ENCODE results near the gene APH1A. TPM values are rescaled to one million over a fixed set of nuclear protein-coding genes. Genes with fewer than 3 reads are reported as not detected.
A peak's percentile ranks its signal among the peaks of the same experiment; 100 is the strongest.

APH1A gene
- total and polyA plus RNA-seq, 2 of the 13 experiments (the other 11 are each of a cell fraction or from before 2014, with no cell fraction given), result 114 to 130 TPM

DNA sequence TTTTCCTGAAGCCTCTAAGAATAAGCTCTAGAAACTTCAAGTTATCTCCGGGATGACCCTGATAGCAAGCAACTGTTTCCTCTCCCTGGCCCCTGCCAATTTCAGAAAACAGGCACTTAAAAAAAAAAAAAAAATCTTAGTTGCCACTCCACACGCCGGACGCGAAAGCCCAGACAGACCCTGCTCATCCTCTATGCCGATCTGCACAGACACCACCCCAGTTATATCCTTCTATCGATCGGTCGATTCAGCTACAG is 34.6 kb downstream of the APH1A start:
- BruUV-seq (replicated peaks), result no TSS peak
- FAIRE-seq (no peak), DNase-seq (ENCODE audit: low spot score) (no peak), ATAC-seq (no peak)
- Histone ChIP-seq H3K4me3 (replicated peaks in 1 of 3; ENCODE audit: insufficient read depth in 1 of 3, low read depth in 2 of 3, low read length in 3 of 3) (peak overlapping the region; percentile 83 to 93 (median 84)), H3K9ac (ENCODE audit: insufficient read depth, low read depth, low read length) (peak overlapping the region; percentile 90), H3K4me1 (ENCODE audit: insufficient read depth, low read length) (peaks cover 23% of the 10 kb centered on the region), H3K27me3 (ENCODE audit: control insufficient read depth in 1 of 2, insufficient read depth in 2 of 2, low read length in 2 of 2) (no peaks in the 10 kb centered on the region; a peak in 2 of 5 replicates), H3K9me3 (ENCODE audit: low read length) (no peaks in the 10 kb centered on the region), H3K79me2 (ENCODE audit: insufficient read depth, low read length) (peaks cover 47% of the 10 kb centered on the region), H2AFZ (ENCODE audit: low read length) (peak overlapping the region; percentile 49), H3K4me2 (ENCODE audit: low read depth, low read length) (peak overlapping the region; percentile 72), H3K36me3 (replicated peaks in 1 of 2; ENCODE audit: control insufficient read depth in 1 of 2, insufficient read depth in 2 of 2, low read length in 2 of 2) (peaks cover 2 to 3% of the 10 kb centered on the region in 2 experiments; a peak in 1 of 5 replicates), H4K20me1 (ENCODE audit: insufficient read depth, low read length) (no peaks in the 10 kb centered on the region), H3K27ac (ENCODE audit: extremely low read length, insufficient read depth, low read length) (peak overlapping the region; percentile 88)
- 1% methylated on average over 9 of the region's 9 CpGs for WGBS (ENCODE audit: low lambda C conversion rate)
- intact Hi-C loops (cut with micrococcal nuclease; ENCODE audit: unreplicated experiment), result no loop called here
- TF ChIP-seq HOXA3 (CRISPR knock-in tag; IDR thresholded peaks at IDR 0.05) (no peak), PHF21A (CRISPR knock-in tag; IDR thresholded peaks at IDR 0.05) (0 out of 2 replicates have a peak, but pooled peaks have one; percentile 7), POLR2G (IDR thresholded peaks at IDR 0.05; ENCODE audit: low read depth, low read length) (no peak), ZBTB33 (CRISPR knock-in tag; IDR thresholded peaks at IDR 0.05) (no peak), PHF20 (CRISPR knock-in tag; IDR thresholded peaks at IDR 0.05) (no peak), ZNF563 (CRISPR knock-in tag; IDR thresholded peaks at IDR 0.05) (0 out of 2 replicates have a peak, but pooled peaks have one; percentile 6), FOXJ3 (CRISPR knock-in tag; IDR thresholded peaks at IDR 0.05; ENCODE audit: borderline replicate concordance) (no peak), MYNN (CRISPR knock-in tag; IDR thresholded peaks at IDR 0.05; ENCODE audit: low read depth) (no peak), ZNF30 (CRISPR knock-in tag; IDR thresholded peaks at IDR 0.05) (no peak), ZNF446 (CRISPR knock-in tag; IDR thresholded peaks at IDR 0.05) (no peak), SIX1 (CRISPR knock-in tag; IDR thresholded peaks at IDR 0.05; ENCODE audit: borderline replicate concordance) (no peak), KLF13 (CRISPR knock-in tag; IDR thresholded peaks at IDR 0.05) (no peak), ZNF788 (CRISPR knock-in tag; IDR thresholded peaks at IDR 0.05; ENCODE audit: borderline replicate concordance) (0 out of 2 replicates have a peak, but pooled peaks have one; percentile 19), ONECUT2 (CRISPR knock-in tag; IDR thresholded peaks at IDR 0.05) (peak; percentile 82; the same call in 1 of the 2 replicates), ZBTB38 (CRISPR knock-in tag; IDR thresholded peaks at IDR 0.05) (no peak)
- TF ChIP-seq, protein P1, sequence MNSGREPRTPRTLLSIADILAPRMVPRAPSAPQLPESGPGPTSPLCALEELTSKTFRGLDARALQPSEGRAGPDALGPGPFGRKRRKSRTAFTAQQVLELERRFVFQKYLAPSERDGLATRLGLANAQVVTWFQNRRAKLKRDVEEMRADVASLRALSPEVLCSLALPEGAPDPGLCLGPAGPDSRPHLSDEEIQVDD (CRISPR knock-in tag; IDR thresholded peaks at IDR 0.05; ENCODE audit: borderline replicate concordance), result no peak
- TF ChIP-seq, protein P2, sequence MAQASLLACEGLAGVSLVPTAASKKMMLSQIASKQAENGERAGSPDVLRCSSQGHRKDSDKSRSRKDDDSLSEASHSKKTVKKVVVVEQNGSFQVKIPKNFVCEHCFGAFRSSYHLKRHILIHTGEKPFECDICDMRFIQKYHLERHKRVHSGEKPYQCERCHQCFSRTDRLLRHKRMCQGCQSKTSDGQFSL (CRISPR knock-in tag; IDR thresholded peaks at IDR 0.05), result no peak
- TF ChIP-seq, protein P3, sequence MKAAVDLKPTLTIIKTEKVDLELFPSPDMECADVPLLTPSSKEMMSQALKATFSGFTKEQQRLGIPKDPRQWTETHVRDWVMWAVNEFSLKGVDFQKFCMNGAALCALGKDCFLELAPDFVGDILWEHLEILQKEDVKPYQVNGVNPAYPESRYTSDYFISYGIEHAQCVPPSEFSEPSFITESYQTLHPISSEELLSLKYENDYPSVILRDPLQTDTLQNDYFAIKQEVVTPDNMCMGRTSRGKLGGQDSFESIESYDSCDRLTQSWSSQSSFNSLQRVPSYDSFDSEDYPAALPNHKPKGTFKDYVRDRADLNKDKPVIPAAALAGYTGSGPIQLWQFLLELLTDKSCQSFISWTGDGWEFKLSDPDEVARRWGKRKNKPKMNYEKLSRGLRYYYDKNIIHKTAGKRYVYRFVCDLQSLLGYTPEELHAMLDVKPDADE (CRISPR knock-in tag; IDR thresholded peaks at IDR 0.05), result no peak
- ChIA-PET POLR2A (interaction anchor here (0.6 to 1.6 kb wide), 2 partner anchors 15 to 90 kb away, joined by 3 read pairs; no protein-coding TSS in a partner anchor), CTCF (ENCODE audit: low intra/inter-chr PET ratio, low total read pairs) (interaction anchor here (1.0 kb wide), 1 partner anchor 48 kb away, joined by 3 read pairs; no protein-coding TSS in a partner anchor)
- in situ Hi-C loops (cut with HindIII; ENCODE audit: extremely low pct_ligation_motif_present, low pct_unique_long_range_greater_than_20kb), result no loop called here

Data from HepG2 (cell line).